Vagina (tissue), 2 donors: ENCODE data around the gene PSMD11.

ENCODE experiments used
- POLR2A ChIP-seq, 2 donors: fragments of 450-650 bp; IDR thresholded peaks; one replicate each; pipeline ENCODE4 v1.6.1; 2017; ENCODE audit warnings: antibody characterized with exemption in 2 of 2, mild to moderate bottlenecking in 2 of 2, moderate library complexity in 2 of 2
- TF ChIP-seq, protein P1 (sequence below), 3 experiments: fragments of 450-650 bp in 2 of 3; fragments of 200-600 bp in 1 of 3; sonication (generic) in 1 of 3; IDR thresholded peaks; one replicate each; pipeline ENCODE4 v1.5.1; 2017 to 2019; ENCODE audit warnings: antibody characterized with exemption in 3 of 3, mild to moderate bottlenecking in 2 of 3, moderate library complexity in 2 of 3

- TF ChIP-seq, protein P1, sequence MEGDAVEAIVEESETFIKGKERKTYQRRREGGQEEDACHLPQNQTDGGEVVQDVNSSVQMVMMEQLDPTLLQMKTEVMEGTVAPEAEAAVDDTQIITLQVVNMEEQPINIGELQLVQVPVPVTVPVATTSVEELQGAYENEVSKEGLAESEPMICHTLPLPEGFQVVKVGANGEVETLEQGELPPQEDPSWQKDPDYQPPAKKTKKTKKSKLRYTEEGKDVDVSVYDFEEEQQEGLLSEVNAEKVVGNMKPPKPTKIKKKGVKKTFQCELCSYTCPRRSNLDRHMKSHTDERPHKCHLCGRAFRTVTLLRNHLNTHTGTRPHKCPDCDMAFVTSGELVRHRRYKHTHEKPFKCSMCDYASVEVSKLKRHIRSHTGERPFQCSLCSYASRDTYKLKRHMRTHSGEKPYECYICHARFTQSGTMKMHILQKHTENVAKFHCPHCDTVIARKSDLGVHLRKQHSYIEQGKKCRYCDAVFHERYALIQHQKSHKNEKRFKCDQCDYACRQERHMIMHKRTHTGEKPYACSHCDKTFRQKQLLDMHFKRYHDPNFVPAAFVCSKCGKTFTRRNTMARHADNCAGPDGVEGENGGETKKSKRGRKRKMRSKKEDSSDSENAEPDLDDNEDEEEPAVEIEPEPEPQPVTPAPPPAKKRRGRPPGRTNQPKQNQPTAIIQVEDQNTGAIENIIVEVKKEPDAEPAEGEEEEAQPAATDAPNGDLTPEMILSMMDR (IDR thresholded peaks at IDR 0.05), result no peak
- no peak for TF ChIP-seq POLR2A (IDR thresholded peaks at IDR 0.05)
Measured at GRCh38 chr17:32471652-32472051, 27.3 kb downstream of the PSMD11 start.
